SK-N-MC (cell line): ENCODE results near the gene GALNT5.

Source experiments
- EZH2 ChIP-seq: fragments of 200-600 bp; sonication (generic); IDR thresholded peaks from one replicate; pipeline ENCODE4 v1.6.1; 2017; ENCODE audit warnings: antibody characterized with exemption
- FOXP2 ChIP-seq: optimal IDR thresholded peaks from 2 replicates; pipeline ENCODE3; 2011; ENCODE audit warnings: mild to moderate bottlenecking, moderate library complexity; ENCODE audit not compliant: insufficient read depth; ENCODE audit errors: extremely low read length, control extremely low read depth
- POLR2AphosphoS5 ChIP-seq: IDR thresholded peaks from 2 replicates; pipeline ENCODE4 v1.6.1; 2012; ENCODE audit warnings: mild to moderate bottlenecking, low read depth, low read length, borderline replicate concordance

- TF ChIP-seq EZH2 (no peak), POLR2AphosphoS5 (no peak), FOXP2 (no peak)
Observed at GRCh38 chr2:157256626-157257025, 879 bp upstream of the GALNT5 start.
